Activated naive CD4-positive, alpha-beta T cell (primary cell): ENCODE data around the gene PPP1R1C.

Source experiments
- DNase-seq, 4 experiments: peaks; one replicate each; lab custom pipeline; 2025; lab: John Stamatoyannopoulos, UW

PPP1R1C gene

DNA sequence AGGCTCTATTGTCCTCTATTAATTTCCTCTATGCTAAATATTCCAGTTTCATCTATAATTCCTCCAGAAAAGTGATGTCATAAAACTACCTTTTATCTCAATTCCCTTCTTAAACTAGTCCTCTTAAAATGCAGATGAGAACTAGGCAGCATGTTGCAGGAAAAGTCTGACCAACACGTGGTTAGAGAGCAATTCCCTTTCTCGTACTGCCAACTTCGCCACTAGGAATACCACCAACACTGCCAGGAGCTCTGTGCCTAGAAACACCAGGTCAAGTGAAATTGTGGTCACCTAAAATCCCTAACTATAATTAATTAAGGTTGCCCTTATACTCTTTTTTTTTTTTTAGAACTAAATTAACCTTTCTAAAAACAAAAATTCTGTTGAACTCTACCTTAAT is 127.7 kb downstream of the PPP1R1C start:
- DNase-seq = no peak

DNA sequence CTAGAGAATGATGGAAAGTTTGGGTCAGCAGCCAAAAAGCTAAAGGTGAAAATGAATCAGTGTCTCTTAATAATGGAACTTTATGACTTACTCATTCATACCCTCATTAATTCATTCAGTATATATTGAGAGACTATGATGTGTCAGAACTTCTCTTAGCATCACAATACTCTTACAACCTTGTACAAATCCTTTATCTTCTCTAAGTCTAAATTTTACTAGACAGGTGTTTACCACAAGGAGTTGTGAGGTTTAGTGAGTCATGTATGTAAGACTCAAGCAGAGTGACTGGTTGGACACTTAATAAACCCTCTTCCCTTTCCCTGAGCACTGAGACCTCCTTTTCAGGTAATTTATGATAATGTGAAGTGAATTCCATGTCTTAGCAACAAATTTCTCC is 129.6 kb downstream of the PPP1R1C start:
- DNase-seq = no peak

DNA sequence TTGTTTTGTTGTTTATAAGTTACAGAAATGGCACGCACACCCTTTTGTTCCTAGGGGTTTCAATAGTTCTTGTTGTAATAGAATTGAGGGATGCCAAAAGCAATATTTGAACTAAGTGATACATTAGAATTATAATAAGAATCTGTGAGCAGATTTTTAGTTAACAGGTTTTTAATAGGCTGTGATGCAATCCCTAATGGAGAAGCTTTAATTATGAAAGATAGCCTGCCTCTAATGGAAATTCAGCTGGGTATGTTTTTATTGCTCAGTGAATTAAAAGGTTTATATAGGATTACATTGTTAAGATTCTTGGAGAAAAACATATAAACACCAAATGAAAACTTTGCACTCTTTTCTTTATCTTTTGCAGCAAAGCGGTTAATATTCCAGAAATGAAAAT is 131.1 kb downstream of the PPP1R1C start:
- no peak for DNase-seq

DNA sequence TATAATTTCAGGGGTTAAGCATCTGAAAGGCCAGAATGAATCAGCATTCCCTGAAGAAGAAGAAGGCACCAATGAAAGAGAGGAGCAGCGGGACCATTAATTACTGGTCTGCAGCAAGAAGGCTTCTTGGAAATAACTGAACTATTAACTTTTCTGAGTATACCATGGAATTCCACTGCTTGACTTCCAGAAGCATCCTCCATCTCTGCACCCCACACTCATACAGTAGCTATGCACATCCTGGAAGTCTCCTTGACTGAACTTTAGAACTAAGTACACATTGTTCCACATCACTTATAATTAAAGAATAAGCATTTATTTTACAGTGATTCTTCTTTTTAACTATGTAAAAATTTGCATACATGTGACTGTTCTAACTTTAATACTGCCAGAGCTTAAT is 131.5 kb downstream of the PPP1R1C start:
- DNase-seq = no peak

DNA sequence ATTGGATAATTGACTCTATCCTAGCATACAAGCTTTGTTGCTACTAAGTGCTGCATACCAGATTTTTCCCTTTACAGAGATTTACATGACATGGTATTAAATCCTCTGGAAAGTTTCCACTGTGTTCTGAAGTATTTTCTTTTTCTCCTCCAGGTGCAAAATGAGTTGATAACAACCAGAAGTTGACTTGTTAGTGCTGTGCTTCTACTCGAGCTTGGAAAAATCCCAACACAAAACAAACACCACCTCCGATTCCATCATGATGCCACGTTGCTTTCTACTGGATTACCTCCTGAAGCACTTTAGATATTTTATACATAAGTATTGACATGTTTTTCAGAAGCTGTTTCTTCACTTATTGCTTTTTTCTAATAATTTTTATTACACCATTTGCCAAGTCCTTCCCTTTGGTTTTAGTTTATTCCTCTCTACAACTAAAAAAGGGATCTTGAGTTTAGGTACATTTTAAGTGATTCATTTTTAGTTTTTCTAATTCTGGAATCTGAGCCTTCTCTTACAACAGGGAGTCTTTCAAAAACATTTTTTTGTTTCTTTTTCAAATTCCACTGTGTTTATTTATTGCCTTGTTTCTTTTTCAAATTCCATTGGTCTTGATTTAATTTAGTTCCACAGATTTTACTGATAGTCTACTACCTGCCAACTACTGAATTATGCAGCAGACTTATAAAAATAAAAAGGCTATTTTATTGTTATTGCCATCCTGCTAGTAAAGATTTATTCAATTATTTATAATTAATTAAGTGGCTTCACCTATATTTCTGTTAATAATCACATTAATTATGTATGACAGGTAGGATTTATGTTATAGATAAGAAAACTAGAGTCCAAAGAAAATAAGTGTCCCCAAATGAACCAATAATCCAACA is 143.4 kb downstream of the PPP1R1C start:
- DNase-seq = no peak

DNA sequence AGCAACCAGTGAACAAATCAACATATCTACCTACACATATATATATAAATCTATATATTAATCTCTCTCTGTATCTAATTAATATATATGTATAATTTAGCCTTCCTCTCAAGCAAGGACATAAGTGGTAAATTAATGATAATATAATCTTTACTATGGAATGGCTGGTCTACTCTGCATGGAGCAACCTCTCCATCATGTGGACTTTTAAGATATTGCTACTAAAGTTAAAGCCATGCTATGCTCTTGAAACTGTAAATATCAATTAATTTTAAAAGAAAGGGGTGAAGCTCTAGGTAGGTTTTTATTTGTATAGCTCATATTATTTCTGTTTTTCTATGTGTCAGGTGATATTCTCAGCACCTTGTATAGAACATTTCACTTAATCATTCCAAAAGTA is 147.0 kb downstream of the PPP1R1C start:
- no peak for DNase-seq

DNA sequence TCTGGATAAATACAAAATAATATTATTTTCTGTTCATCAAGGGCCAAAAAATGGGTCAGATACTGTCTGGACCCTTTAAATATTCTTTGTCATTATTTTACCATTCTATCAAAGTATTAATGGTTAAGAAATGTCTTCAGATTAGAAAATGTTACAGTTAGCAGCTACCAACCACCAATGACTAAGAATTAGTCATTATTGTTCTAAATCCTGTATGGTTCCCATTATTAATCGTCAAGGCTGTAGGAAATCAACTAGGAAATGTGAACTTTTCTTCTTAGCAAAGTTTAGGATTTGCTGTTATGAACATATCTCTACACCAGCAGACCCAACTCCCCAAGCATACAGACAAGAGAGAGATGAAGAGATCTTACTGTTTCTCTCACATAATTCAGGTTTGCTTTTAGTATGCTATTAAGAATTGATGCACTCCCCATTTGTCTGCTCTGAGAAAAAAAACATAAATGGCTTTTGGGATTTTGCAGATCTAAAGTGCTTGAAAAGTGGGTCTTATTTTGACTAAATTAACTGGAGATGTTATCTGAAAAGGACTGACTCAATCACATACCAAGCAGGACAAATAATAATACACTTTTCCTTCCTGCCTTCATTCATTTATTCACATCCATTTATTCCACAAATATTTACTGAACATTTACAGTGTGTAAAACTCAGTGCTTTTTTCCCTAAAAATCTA is 147.7 kb downstream of the PPP1R1C start:
- DNase-seq = no peak

DNA sequence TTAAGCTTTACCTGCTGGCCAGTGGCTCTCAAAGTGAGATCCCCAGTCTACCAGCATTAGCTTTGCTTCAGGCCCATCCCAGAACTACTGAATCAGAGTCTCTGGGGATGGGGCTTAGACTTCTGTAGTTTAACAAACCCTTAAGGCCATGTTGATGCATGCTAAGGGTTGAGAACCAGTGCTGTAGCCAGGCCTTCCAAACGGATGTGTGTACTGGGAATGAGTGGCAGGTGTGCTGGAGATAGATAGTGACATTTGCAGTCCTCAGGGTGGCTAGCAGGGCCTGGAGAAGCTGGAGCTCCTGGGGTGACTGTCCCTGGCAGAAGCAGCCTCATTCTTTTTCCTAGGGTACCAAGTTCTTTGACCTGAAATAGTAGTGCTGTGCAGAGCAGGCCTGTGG is 148.5 kb downstream of the PPP1R1C start:
- DNase-seq = no peak

DNA sequence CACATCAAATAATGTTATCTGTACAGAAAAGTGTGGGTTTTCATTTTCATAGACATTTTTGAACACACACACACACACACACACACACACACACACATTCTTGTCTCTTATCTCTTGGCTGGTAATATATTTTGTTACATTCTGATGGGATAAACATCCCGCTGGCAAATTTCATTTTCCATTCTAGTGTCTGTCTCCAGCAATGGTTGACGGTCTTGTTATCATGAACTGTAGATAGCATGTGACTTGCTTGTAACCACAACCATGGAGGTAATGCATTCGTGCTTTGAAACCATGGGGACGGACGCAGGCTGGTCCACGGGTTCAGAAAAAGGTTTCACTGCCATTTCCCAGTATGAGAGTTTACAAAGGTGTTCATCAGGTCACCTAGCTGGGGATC is 156.4 kb downstream of the PPP1R1C start:
- no peak for DNase-seq

DNA sequence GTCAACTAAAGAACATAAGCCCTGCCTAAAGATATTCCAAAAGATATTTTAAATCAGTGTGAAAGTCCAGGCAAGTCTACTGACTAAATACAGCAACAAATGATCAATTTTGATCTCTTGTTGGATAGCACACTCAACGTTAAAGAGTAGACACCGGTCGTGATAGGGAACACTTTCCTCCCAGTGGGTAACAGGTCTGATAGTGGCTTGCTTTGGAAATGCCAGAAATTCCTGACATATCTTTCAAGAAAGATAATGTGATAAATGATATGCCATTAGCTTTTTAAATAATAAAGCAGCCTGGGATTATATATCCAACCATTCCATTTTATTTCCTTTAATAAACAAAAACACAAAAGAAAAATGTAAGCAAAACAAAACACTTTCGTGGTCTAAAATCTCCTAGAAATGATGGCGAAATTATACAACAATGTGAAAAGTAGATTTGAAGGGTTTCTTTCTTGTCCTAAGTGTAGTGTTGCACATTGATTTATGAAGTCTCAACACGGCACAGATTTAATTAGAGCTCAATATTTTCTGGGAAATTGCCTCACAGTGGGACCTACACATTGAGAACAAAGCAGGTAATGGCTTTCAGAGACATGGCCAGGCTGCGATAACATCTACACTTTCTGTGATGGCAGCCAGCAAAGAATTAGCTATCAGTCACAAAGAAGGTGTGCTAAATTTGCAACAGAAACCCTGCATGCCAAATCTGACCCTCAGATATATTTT is 158.6 kb downstream of the PPP1R1C start:
- DNase-seq = no peak

DNA sequence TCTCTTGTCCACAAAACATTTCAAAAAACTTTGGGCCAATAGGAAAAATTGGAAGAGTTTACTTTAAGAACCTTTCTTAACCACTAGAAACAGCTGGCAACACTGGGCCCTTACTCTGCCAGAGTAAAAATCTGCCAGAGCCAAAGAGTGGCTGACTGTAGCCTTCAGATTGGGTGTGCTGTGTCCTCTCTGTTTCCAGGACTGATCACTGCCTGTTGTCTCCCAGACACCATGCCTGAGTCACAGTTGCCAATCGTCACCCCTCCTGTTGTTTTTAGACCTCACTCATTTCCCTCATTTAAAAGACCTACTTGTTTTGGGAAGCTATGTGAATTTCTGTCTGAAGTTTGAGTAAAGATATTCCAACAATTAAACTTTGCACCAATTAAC is 159.1 kb downstream of the PPP1R1C start:
- DNase-seq = no peak

DNA sequence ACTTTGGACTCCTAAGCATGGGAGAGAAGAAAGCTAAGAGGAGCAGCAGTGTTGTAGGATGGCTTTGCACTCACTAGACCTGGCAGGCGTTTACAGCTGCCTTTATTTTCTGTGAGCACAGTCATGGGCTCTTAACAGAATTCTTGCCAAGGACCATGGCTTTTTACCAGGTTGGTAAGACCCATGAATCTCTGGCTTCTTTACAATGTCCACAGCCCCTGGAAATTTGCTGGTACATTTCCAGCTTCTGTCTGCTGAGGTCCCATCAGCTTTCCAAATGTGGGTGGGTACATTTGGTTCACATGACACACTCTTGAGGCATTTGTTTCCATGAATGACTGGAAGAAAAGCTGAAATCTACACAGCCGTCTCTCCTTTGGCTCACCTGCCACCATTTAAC is 162.7 kb downstream of the PPP1R1C start:
- DNase-seq = no peak

DNA sequence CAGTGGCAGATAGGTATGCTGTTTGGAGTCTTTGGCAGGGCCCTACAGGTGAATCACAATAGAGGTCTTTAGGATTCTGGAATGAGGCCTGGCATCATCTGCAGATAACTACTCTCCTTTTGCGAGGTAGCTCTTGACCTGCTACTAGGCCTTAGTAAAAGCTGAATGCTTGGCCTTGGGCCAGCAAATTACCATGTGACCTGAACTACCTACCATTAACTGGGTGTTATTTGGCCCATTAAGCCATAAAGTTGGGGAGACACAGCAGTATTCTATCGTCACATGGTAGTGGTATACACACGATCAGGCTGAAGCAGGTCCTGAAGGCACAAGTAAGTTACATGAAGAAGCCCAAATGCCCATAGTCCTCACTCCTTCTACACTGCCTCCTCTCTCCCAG is 178.2 kb downstream of the PPP1R1C start:
- DNase-seq = no peak

DNA sequence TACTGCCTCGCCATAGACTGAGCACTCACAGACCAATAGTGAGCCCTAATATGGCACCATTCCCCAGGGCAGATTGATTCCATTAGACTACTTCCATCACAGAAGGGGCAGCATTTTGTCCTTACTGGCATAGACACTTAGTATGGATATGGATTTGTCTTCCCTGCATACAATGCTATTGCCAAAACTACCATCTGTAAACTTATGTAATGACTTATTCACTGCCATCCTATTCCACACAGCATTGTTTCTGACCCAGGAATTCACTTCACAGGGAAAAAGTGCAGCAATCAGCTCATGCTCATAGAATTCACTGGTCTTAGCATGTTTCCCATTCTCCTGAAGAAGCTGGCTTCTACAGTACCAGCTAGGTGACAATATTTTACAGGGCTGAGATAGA is 179.0 kb downstream of the PPP1R1C start:
- no peak for DNase-seq

DNA sequence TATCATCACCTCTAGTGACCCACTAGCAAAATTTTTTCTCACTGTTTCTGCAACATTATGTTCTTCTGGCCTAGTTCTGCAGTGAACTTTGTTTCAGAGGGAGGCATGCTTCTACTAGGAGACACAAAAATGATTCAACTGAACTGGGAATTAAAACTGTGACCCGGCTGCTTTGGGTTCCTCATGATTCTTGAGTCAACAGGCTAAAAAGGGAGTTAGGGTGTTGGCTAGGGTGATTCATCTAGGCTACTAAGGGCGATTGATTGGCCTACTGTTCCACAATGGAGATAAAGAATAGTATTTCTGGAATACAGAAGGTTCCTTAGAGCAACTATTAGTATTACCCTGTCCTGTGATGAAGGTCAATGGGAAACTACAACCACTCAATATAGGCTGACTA is 179.5 kb downstream of the PPP1R1C start:
- DNase-seq = no peak

DNA sequence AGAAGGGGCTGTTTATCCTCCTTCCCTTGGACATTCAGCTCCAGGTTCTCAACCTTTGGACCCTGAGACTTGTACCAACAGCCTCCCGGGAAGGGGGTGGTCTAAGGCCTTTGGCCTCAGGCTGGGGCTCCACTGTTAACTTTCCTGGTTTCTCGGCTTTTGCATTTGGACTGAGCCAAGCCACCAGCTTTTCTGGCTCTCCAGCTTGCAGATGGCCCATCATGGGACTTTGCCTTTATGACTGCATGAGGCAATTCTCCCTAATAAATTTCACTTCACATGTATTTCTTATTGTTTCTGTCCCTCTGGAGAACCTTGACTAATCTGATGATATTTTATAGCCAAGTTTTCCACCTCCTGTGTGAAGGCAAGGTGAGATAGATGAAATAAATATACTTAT is 180.8 kb downstream of the PPP1R1C start:
- no peak for DNase-seq

DNA sequence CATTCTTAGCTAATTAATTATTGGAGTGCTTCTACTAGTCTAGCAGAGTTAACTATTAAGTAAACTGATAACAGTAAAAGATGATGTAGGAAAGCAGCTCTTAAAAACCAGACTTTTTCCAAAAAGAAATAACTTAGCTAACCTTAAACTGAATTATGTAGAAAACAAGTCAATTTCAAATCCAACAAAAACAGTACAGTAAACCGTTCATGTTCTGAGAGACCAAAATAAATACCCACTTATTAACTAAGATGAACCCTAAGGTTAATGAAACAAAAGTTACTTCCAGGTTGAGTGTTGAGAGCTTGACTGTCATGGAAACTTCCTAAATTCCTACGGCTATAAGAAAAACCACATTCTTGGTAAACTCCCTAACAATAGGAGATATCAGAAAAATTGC is 181.2 kb downstream of the PPP1R1C start:
- DNase-seq = no peak
